HuH-7.5 (cell line): ENCODE measurements around the gene MROH9.

Experiments
- DNase-seq: peaks from one replicate; pipeline ENCODE4 v3.0.0; 2011; ENCODE audit warnings: low spot score

MROH9 gene

DNA sequence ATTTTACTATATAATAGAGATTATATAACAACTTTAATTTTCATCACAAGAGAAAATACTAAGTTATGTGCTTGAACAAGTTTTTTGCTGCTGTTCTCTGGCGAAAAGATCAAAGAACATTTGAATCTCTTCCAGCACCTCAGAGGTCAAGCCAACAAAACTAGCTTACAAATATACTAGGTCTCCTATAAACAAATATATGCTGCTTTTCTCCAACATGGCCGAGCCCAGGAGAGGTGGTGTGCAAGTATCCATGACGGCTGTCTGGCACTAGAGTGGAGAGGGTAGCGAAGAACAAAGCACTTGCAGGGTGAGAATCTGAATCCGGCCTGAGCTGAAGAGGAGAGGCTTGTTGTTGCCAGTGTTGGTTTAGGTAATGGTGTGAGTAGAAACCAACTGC is 147.9 kb downstream of the MROH9 start:
- DNase-seq = no peak

DNA sequence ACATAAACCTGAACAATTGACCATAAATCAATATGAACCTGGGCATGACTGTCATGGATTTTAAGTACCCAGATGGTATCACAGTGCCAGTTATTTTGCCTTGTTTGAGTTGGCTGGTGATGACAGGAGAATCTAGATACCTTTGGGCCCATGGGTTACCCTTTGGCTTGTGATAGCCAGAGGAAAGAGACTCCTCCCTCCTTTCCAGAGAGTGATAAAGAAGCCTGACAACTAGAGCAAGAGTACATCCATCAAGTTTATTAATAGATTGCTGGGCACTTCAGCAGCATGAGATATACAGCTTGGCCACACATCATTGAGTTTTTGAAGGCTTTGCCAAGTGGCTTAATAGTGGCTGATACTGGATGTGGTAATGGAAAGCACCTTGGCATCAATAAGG is 148.8 kb downstream of the MROH9 start:
- no peak for DNase-seq

DNA sequence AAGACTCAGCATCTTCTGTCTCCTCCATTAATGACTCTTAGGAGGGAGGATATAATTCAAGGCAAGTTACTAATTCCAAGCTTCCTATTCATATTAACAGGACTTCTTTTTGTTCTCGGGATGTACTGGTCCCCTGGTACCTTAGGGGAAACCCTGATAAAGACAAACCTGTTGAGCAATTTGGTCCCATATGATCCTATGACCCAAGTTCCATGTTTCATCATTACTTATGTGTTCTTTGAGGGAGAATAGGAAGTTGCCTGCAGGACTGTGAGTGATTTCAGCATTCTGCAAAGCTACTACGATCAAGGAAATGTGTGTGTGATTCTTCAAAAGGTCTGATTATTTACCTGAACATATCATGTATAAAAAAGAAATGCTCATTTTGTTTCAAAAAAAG is 149.5 kb downstream of the MROH9 start:
- DNase-seq = no peak

DNA sequence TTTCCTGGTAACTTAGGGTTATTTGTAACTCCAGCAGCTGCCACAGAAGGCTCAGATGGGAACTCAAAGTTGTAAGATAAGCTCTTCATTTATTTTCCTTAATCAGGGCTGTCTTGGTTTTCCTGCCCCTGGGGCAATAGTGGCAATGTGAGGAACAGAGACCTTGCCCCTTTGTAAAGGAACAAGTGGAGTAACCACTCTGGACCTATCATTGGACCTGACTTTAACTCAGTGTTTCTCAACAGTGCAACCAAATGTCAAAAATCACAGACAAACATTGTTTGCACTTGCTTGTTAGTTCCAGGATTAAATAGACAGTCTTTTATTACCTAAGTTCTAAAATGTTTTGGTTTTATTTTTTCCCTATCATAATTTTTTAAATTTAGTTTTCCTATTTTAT is 152.6 kb downstream of the MROH9 start:
- DNase-seq = no peak

DNA sequence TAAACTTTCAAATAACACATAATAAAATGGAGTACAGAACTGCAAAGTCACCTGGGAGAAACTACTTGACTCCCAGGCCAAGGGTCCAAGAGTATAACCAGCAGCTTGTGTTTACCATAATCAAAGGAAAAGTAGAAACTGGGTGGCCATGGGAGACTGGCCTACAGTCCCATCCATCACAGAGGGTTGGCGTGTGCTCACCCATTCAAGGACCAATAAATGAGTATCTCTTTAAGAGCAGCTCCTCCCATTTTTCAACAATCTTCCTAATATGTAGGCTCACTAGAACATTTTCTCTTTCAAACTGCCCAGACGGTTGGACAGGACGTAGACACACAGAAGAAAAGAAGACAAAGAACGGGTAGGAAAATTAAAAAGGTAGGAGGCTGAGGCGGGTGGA is 155.3 kb downstream of the MROH9 start, which contains the start of gene FMO3:
Gene FMO3, plus strand, starts transcription at position 302 of the 400 bp plus-strand sequence. CDS start 1,754 bp downstream, outside the sequence.
- DNase-seq = no peak

DNA sequence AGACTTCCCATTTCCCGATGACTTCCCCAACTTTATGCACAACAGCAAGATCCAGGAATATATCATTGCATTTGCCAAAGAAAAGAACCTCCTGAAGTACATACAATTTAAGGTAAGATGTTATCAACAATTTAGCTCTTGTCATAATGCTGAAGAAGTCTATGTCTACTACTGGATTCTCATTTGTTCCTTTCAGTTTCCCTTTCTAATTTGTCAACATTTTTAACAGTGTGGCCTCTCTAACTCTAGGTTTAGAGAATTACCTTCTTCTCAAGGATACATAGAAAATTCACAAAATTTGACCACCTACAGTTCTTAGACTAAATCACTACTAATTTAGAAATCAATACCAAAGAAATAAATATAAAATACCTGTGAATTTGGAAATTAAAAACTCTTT is 168.5 kb downstream of the MROH9 start:
- no peak for DNase-seq

DNA sequence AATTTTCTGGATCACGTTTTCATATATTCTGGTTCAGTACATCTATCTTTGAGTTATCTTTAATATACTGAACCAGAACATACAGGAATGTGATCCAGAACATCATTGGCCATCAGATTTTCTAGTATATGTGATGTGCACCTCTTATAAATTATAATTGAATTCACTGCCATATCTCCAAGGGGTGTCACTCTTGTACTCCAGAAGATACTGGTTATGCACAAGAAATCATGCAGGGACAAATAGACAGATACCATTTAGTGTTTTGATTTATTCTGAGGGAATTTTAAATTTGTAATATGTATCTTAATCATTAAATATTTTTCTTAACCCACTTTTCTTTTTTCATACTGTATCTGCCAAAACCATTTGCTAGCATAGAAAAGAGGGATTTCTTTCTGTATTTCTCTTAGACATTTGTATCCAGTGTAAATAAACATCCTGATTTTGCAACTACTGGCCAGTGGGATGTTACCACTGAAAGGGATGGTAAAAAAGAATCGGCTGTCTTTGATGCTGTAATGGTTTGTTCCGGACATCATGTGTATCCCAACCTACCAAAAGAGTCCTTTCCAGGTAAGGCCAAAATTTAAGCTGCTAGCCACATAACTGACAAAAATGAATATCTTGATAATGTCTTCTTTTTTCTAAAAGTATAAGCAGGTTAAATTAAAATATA is 172.1 kb downstream of the MROH9 start:
- no peak for DNase-seq

DNA sequence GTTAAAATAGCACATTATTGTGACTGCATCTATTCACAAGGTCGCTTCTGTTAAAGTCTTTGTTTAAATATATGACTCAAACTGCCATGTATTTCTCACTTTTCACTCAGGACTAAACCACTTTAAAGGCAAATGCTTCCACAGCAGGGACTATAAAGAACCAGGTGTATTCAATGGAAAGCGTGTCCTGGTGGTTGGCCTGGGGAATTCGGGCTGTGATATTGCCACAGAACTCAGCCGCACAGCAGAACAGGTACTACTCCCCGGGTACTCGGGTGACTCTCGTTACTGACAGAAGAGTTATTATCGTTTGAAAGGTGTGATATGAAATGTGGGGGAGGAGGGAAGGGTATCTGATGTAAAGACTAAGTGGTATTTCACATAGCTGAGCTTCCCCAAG is 172.6 kb downstream of the MROH9 start:
- DNase-seq = no peak

DNA sequence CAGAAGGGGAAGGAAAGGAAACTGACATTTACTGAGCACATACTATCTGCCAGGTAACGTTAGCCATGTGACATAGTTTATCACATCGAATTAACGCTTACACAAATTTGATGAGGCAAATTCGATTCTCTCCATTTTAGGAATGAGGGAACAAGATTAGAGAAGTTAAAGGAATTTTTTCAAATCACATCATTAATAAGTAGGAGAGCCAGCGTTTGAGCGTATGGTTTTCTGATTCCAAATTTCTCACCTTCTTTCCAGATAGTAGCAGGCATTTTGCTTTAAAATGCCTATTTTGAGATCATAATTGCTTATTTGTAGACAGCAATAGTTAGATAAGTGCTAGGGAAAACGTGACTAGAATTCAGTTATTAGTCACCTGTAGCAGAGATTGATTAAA is 174.6 kb downstream of the MROH9 start:
- no peak for DNase-seq

DNA sequence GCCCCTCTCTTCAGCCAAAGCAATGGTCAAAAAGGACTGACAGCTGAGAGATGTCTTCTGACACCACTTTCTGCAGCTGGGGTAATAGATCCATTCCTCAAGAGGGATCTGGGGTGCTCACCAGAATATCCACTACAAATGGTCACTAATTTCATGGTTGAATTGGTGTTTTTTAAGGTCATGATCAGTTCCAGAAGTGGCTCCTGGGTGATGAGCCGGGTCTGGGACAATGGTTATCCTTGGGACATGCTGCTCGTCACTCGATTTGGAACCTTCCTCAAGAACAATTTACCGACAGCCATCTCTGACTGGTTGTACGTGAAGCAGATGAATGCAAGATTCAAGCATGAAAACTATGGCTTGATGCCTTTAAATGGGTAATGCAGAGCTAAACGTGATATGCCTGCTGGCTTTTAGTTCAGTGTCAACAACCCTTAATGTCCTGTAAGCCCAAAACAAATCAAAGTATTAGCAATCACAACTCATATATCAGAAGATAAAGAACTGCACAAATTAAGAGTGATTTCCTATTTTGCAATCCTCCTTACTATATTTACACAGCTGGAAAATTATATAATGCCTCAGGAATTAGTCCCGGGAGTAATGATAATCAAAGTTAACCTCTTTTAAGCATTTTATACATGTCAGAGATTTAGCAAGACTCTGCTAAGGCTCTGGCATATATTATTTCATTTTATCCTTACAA is 175.4 kb downstream of the MROH9 start:
- DNase-seq = no peak

DNA sequence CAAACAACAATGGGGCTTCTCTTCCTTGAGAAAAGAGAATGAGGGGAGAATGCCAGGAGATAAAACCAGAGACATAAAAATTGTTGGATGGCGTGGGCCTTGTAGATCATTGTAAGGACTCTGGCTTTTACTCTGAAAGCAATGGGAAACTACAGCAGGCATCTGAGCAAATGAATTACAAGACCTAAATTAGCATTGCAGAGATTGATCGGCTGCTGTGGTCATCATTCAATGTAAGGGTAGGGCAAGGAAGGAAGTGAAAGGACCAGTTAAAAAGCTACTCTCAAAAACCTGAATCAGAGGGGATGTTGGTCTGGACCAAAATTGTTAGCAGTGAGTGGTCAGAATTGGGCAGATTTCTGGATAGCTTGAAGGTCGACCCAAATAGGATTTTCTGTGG is 176.8 kb downstream of the MROH9 start:
- DNase-seq = no peak

DNA sequence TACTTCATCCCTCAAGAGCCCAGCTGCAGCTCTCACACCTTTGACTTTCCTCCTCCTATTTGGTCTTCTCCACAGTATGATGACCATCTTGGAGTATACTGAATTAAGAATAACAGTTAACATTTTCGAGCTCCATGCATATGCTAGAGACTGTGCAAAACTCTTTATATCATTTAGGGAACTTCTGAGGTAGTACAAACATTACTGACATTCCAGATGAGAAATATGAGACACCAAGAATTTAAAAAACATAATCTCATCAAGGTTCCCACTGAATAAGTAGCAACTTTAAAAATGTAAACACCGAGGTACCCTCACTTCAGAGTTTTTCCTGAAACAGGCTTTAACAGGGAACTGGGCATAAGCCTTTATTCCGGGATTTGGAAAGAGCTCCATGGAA is 178.0 kb downstream of the MROH9 start:
- no peak for DNase-seq
